Gastrocnemius medialis (tissue), 4 donors: ENCODE results near the gene ATP10A. TPM values are rescaled to one million over a fixed set of nuclear protein-coding genes. Genes with fewer than 3 reads are reported as not detected.

Experiments used
- ATAC-seq, 2 donors: fragments of 150-250 bp; one replicate each; pipeline ENCODE4 v1.9.1; 2016
- DNase-seq, 2 donors: peaks; one replicate each; pipeline ENCODE4 v3.0.0-alpha.2; 2019
- H3K27ac ChIP-seq, 4 donors: fragments of 200-600 bp; sonication (generic); 1 replicate in 1 of 4; 2 replicates in 3 of 4; pipeline ENCODE4 v1.5.1; 2016 to 2018; ENCODE audit warnings: mild to moderate bottlenecking in 2 of 4, moderate library complexity in 1 of 4
- H3K27me3 ChIP-seq, 3 donors: fragments of 200-600 bp; sonication (generic) in 2 of 3; 1 replicate in 1 of 3; 2 replicates in 2 of 3; pipeline versions ENCODE4 v1.5.1 to v1.6.0; 2016 to 2019; ENCODE audit warnings: mild to moderate bottlenecking in 1 of 3, moderate library complexity in 1 of 3
- H3K36me3 ChIP-seq, 2 donors: fragments of 200-600 bp; sonication (generic) in 1 of 2; one replicate each; pipeline ENCODE4 v1.5.1; 2017 to 2018
- H3K4me1 ChIP-seq, 2 donors: fragments of 200-600 bp; sonication (generic) in 1 of 2; one replicate each; pipeline ENCODE4 v1.5.1; 2016 to 2017; ENCODE audit warnings: mild to moderate bottlenecking in 2 of 2
- H3K4me3 ChIP-seq, 4 donors: fragments of 200-600 bp; sonication (generic) in 3 of 4; 1 replicate in 1 of 4; 2 replicates in 3 of 4; pipeline ENCODE4 v1.5.1; 2016 to 2019; ENCODE audit warnings: mild to moderate bottlenecking in 2 of 4
- H3K9me3 ChIP-seq, 3 donors: fragments of 200-600 bp; sonication (generic) in 2 of 3; 1 replicate in 1 of 3; 2 replicates in 2 of 3; pipeline ENCODE4 v1.5.1; 2016 to 2019
- POLR2A ChIP-seq, 2 donors: fragments of 450-650 bp; IDR thresholded peaks; one replicate each; pipeline ENCODE4 v1.6.1; 2017; ENCODE audit warnings: antibody characterized with exemption in 2 of 2, mild to moderate bottlenecking in 2 of 2, moderate library complexity in 2 of 2
- in situ Hi-C, 4 donors: fragments of 200-750 bp; cut with MboI; loops; one replicate each; pipeline versions ENCODE4 v1.15.0 to v1.8.0; 2017; ENCODE audit warnings: low sequenced_read_pairs in 4 of 4
- intact Hi-C: fragments of 100-400 bp; cut with DNase I; formaldehyde crosslinking; loops from one replicate; pipeline ENCODE4 v1.15.1; 2023; ENCODE audit warnings: low total_unique reads
- total RNA-seq, 4 donors: library from RNA; depleted of rRNA; stranded (reverse); fragments of >200 nt; gene quantifications; one replicate each; pipeline versions ENCODE4 v1.1.0 to v1.2.3, GENCODE V29; 2016
- TF ChIP-seq, protein P1 (sequence below), 5 experiments: fragments of 450-650 bp in 3 of 5; fragments of 200-600 bp in 2 of 5; sonication (generic) in 2 of 5; IDR thresholded peaks in 4 of 5; conservative IDR thresholded peaks in 1 of 5; 1 replicate in 4 of 5; 2 replicates in 1 of 5; pipeline ENCODE4 v1.5.1; 2016 to 2019; ENCODE audit warnings: antibody characterized with exemption in 5 of 5, mild to moderate bottlenecking in 3 of 5, moderate library complexity in 3 of 5

ATP10A gene
- total RNA-seq, 4 donors from 2014 or later = 0.36 to 0.56 (median 0.47) TPM

GRCh38 chr15:25668236-25668795 lies 194.8 kb downstream of the ATP10A start:
- no peak overlapping the region for H3K27ac ChIP-seq
- no peak for DNase-seq
- H3K27me3 ChIP-seq = no peaks in the 10 kb centered on the region
- no peak overlapping the region for H3K4me3 ChIP-seq
- peaks cover 32% of the 10 kb centered on the region in 2 donors for H3K4me1 ChIP-seq
- TF ChIP-seq POLR2A (IDR thresholded peaks at IDR 0.05) = no peak
- TF ChIP-seq, protein P1, sequence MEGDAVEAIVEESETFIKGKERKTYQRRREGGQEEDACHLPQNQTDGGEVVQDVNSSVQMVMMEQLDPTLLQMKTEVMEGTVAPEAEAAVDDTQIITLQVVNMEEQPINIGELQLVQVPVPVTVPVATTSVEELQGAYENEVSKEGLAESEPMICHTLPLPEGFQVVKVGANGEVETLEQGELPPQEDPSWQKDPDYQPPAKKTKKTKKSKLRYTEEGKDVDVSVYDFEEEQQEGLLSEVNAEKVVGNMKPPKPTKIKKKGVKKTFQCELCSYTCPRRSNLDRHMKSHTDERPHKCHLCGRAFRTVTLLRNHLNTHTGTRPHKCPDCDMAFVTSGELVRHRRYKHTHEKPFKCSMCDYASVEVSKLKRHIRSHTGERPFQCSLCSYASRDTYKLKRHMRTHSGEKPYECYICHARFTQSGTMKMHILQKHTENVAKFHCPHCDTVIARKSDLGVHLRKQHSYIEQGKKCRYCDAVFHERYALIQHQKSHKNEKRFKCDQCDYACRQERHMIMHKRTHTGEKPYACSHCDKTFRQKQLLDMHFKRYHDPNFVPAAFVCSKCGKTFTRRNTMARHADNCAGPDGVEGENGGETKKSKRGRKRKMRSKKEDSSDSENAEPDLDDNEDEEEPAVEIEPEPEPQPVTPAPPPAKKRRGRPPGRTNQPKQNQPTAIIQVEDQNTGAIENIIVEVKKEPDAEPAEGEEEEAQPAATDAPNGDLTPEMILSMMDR (IDR thresholded peaks at IDR 0.05 in 4 of 5, conservative IDR thresholded peaks at IDR 0.05 in 1 of 5) = no peak
- intact Hi-C loops = no loop called here
- in situ Hi-C loops = no loop called here
- no peaks in the 10 kb centered on the region for H3K9me3 ChIP-seq
- no peaks in the 10 kb centered on the region for H3K36me3 ChIP-seq
- no peak for ATAC-seq

GRCh38 chr15:25667829-25668228 lies 195.3 kb downstream of the ATP10A start:
- Histone ChIP-seq H3K9me3 (no peaks in the 10 kb centered on the region), H3K27me3 (no peaks in the 10 kb centered on the region), H3K36me3 (no peaks in the 10 kb centered on the region), H3K4me1 (peaks cover 27 to 31% of the 10 kb centered on the region in 2 donors), H3K4me3 (no peak overlapping the region), H3K27ac (no peak overlapping the region)
- TF ChIP-seq, protein P1 (IDR thresholded peaks at IDR 0.05 in 4 of 5, conservative IDR thresholded peaks at IDR 0.05 in 1 of 5) = no peak
- no peak for TF ChIP-seq POLR2A (IDR thresholded peaks at IDR 0.05)
- in situ Hi-C loops = no loop called here
- DNase-seq (no peak), ATAC-seq (no peak)
- intact Hi-C loops = no loop called here

DNA sequence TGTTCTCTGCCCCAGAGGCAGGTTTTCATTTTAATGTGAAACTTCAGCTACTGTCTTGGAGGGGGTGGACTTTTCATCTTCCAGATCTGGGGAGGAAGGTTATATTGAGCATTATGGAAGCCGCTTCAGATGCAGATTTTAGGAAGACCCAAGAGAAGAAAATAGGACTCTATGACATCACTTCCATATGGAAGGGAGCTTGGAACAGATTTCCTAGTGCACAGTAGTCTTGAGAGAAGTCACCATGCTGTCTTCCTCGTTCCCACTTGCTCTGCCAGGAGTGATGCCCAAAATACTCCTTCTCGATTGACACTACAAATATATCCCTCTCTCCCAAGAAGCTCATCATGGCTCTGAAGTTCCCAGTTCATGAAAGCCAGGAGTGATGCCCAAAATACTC lies 197.2 kb downstream of the ATP10A start:
- Histone ChIP-seq H3K36me3 (no peaks in the 10 kb centered on the region), H3K27me3 (no peaks in the 10 kb centered on the region), H3K4me1 (peaks cover 14 to 15% of the 10 kb centered on the region in 2 donors), H3K27ac (no peak overlapping the region), H3K4me3 (no peak overlapping the region), H3K9me3 (no peaks in the 10 kb centered on the region)
- in situ Hi-C loops = no loop called here
- ATAC-seq (no peak), DNase-seq (no peak)
- TF ChIP-seq, protein P1 (IDR thresholded peaks at IDR 0.05 in 4 of 5, conservative IDR thresholded peaks at IDR 0.05 in 1 of 5) = no peak
- no peak for TF ChIP-seq POLR2A (IDR thresholded peaks at IDR 0.05)
- intact Hi-C loops = no loop called here

DNA sequence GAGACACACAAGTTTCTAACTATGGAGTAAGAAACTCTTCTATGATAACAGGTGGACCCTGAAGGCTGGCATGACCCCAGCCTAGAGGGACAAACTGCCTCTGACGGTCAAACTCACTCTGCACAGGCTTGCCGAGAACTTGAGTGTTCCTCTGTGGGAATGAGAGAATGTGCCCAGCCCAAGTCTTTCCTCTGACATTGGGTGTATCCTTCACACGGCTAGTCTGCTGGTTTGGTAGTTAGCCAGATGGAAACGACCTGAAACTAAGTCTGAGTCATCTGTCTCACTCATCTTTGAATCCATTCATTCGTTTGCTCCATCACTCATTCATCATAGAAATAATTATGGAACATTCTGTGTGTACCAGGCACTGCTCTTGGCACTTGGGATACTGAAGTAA lies 198.4 kb downstream of the ATP10A start:
- Histone ChIP-seq H3K27ac (no peak overlapping the region), H3K4me3 (no peak overlapping the region), H3K9me3 (no peaks in the 10 kb centered on the region), H3K36me3 (no peaks in the 10 kb centered on the region), H3K4me1 (peaks cover 4% of the 10 kb centered on the region in 2 donors), H3K27me3 (no peaks in the 10 kb centered on the region)
- peak; percentile 36 to 74 for ATAC-seq
- intact Hi-C loops (no loop called here), in situ Hi-C loops (no loop called here)
- DNase-seq = no peak
- TF ChIP-seq, protein P1 (IDR thresholded peaks at IDR 0.05 in 4 of 5, conservative IDR thresholded peaks at IDR 0.05 in 1 of 5) = no peak
- no peak for TF ChIP-seq POLR2A (IDR thresholded peaks at IDR 0.05)

- intact Hi-C loops (no loop called here), in situ Hi-C loops (no loop called here)
- Histone ChIP-seq H3K27me3 (no peaks in the 10 kb centered on the region), H3K9me3 (no peaks in the 10 kb centered on the region), H3K36me3 (no peaks in the 10 kb centered on the region), H3K4me1 (no peaks in the 10 kb centered on the region), H3K27ac (no peak overlapping the region), H3K4me3 (no peak overlapping the region)
- ATAC-seq (no peak), DNase-seq (no peak)
- TF ChIP-seq POLR2A (IDR thresholded peaks at IDR 0.05) = no peak
- TF ChIP-seq, protein P1 (IDR thresholded peaks at IDR 0.05 in 4 of 5, conservative IDR thresholded peaks at IDR 0.05 in 1 of 5) = no peak
Measured at GRCh38 chr15:25663515-25663914, 199.6 kb downstream of the ATP10A start.
